OCI-LY3 (cell line): ENCODE measurements around the gene PTPRN2.

Experiments used
- EZH2phosphoT487 ChIP-seq: fragments of 200-600 bp; shearing (Covaris generic); IDR thresholded peaks from 2 replicates; pipeline ENCODE4 v1.6.1; 2018; ENCODE audit warnings: antibody characterized with exemption, mixed run types, low read depth
- TF ChIP-seq, protein P1 (sequence below): fragments of 200-600, 300-600 bp; sonication (generic); IDR thresholded peaks from 2 replicates; pipeline ENCODE4 v1.5.1; 2014; ENCODE audit warnings: antibody characterized with exemption, low read length, low read depth

DNA sequence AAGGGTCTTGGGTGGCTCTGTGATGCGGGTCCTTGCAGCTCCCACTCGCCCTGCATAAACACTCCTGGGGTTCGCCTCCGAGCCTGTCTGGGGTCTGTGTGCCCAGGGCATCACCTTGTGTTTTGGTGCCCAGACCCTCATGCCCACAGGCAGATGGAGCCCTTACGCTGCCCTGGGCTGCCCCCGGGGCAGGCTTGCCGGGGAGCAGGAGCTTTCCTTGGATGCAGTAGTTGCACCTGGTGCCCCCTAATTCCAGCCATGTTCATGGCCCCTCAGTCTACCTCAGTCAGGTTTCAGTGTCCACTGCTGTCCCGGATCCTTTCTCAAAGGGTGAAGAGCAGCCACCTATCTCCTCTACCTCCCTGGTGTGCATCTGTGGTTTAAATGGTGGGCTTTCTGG is 396.0 kb downstream of the PTPRN2 start:
- TF ChIP-seq, protein P1, sequence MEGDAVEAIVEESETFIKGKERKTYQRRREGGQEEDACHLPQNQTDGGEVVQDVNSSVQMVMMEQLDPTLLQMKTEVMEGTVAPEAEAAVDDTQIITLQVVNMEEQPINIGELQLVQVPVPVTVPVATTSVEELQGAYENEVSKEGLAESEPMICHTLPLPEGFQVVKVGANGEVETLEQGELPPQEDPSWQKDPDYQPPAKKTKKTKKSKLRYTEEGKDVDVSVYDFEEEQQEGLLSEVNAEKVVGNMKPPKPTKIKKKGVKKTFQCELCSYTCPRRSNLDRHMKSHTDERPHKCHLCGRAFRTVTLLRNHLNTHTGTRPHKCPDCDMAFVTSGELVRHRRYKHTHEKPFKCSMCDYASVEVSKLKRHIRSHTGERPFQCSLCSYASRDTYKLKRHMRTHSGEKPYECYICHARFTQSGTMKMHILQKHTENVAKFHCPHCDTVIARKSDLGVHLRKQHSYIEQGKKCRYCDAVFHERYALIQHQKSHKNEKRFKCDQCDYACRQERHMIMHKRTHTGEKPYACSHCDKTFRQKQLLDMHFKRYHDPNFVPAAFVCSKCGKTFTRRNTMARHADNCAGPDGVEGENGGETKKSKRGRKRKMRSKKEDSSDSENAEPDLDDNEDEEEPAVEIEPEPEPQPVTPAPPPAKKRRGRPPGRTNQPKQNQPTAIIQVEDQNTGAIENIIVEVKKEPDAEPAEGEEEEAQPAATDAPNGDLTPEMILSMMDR, result no peak
- TF ChIP-seq EZH2phosphoT487, result no peak
